Colon (tissue), 2 donors: ENCODE data around the gene EXD1.
"Not testable (repeated sequence)": the region's sequence is repeated elsewhere in the genome, so short reads cannot be mapped to it uniquely, and the experiment has no call there.

Experiments
- FAIRE-seq: peaks from 2 replicates; lab custom pipeline; 2012; peaks lifted over from hg19 to GRCh38; lab: Jason Lieb, UNC
- donor health status: control.
- donor health status: control.

EXD1 gene

DNA sequence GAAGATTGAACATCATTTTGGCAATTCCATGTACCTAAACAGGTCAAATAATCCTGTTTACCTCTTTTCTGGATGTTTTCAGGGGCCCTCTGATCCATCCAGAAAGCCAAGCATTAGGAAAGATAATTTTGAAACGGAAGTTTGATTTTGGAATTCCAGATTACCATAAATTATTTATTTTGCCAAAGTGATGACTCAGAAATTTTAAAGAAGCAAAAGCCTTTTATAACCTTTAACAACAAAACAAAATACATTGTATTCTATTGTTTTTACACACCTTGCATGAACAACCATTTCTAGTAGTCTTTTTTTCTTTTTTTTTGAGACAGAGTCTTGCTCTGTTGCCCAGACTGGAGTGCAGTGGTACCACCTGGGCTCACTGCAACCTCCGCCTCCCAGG is 82.5 kb downstream of the EXD1 start:
- FAIRE-seq = no peak

GRCh38 chr15:41139619-41140018 is 90.9 kb downstream of the EXD1 start:
- FAIRE-seq = no peak

- not testable (repeated sequence) for FAIRE-seq
These were observed 91.4 kb downstream of the EXD1 start for GRCh38 chr15:41139112-41139511.

DNA sequence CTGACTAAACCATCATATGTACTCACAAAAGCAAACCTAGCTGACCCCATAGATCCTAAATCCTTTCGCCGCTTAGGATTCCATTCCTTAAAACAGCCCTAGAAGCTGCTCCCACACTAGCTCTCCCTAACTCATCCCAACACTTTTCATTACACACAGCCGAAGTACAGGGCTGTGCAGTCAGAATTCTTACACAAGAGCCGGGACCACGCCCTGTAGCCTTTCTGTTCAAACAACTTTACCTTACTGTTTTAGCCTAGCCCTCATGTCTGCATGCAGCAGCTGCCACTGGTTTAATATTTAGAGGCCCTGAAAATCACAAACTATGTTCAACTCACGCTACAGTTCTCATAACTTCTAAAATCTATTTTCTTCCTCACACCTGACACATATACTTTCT is 95.0 kb downstream of the EXD1 start:
- not testable (repeated sequence) for FAIRE-seq

DNA sequence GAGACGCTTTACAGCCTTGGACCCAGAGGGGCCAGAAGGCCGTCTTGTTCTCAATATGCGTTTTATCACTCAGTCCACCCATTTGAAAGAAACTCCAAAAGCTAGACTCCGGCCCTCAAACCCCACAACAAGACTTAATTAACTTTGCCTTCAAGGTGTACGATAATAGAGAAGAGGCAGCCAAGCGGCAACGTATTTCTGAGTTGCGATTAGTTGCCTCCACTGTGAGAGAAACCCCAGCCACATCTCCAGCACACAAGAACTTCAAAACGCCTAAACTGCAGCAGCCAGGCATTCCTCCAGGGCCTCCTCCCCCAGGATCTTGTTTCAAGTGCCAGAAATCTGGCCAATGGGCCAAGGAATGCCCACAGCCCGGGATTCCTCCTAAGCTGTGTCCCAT is 97.1 kb downstream of the EXD1 start:
- no peak for FAIRE-seq
